GM21737 (cell line): ENCODE data around the gene RHOC.

ENCODE experiments used
- ATAC-seq: cut with Tn5 transposase; IDR thresholded peaks from one replicate; pipeline ENCODE4 v1.9.1; 2021; ENCODE audit warnings: mild to moderate bottlenecking, moderate library complexity; ENCODE audit not compliant: unreplicated experiment

Gene RHOC

GRCh38 chr1:112718691-112719418 lies 11.9 kb upstream of the RHOC start:
- no peak for ATAC-seq

- ATAC-seq: no peak
Measured at GRCh38 chr1:112717263-112717873, 10.4 kb upstream of the RHOC start.

GRCh38 chr1:112716133-112716720 lies 9.3 kb upstream of the RHOC start:
- peak; percentile 34 for ATAC-seq

GRCh38 chr1:112715264-112716053 lies 8.5 kb upstream of the RHOC start, which contains the start of gene PPM1J:
PPM1J (minus strand) TSS chr1:112715332; CDS start chr1:112715301, 31 bp downstream.
- ATAC-seq: peak; percentile 74

GRCh38 chr1:112714313-112715263 lies 7.7 kb upstream of the RHOC start:
- ATAC-seq: no peak

- ATAC-seq: no peak
Measured at GRCh38 chr1:112713466-112714312, 6.8 kb upstream of the RHOC start.

GRCh38 chr1:112712701-112713128 lies 5.8 kb upstream of the RHOC start:
- no peak for ATAC-seq

GRCh38 chr1:112712191-112712590 lies 5.3 kb upstream of the RHOC start:
- no peak for ATAC-seq

- ATAC-seq: no peak
Measured at GRCh38 chr1:112711670-112712069, 4.7 kb upstream of the RHOC start.

GRCh38 chr1:112711041-112711440 lies 4.1 kb upstream of the RHOC start:
- no peak for ATAC-seq

GRCh38 chr1:112710586-112710985 lies 3.7 kb upstream of the RHOC start:
- ATAC-seq: no peak

GRCh38 chr1:112710159-112710558 lies 3.2 kb upstream of the RHOC start:
- no peak for ATAC-seq

- no peak for ATAC-seq
Measured at GRCh38 chr1:112708489-112708888, 1.6 kb upstream of the RHOC start.

GRCh38 chr1:112708002-112708448 lies 1.1 kb upstream of the RHOC start:
- ATAC-seq: no peak

GRCh38 chr1:112707221-112708001 lies 484 bp upstream of the RHOC start:
- ATAC-seq: peak; percentile 48

GRCh38 chr1:112704934-112705627 lies 1.8 kb downstream of the RHOC start:
- ATAC-seq: peak; percentile 54

GRCh38 chr1:112704391-112704933 lies 2.5 kb downstream of the RHOC start:
- no peak for ATAC-seq

- ATAC-seq: no peak
Measured at GRCh38 chr1:112703706-112704105, 3.2 kb downstream of the RHOC start.
